Muscle of arm (tissue), 12 donors: ENCODE data around the gene GAS7. TPM values are rescaled to one million over a fixed set of nuclear protein-coding genes. Genes with fewer than 3 reads are reported as not detected.

Experiments used
- DNase-seq: peaks from one replicate; pipeline ENCODE4 v3.0.0-alpha.2; 2013
- polyA plus RNA-seq, 12 donors: library from polyadenylated mRNA; unstranded; fragments of 120-200 nt; gene quantifications; one replicate each; pipeline ENCODE4 v1.2.1, GENCODE V29; 2013; ENCODE audit not compliant: insufficient read length in 12 of 12

Gene GAS7
- polyA plus RNA-seq, 12 donors: 49.1 to 97.0 (median 61.1) TPM; not detected in 1

DNA sequence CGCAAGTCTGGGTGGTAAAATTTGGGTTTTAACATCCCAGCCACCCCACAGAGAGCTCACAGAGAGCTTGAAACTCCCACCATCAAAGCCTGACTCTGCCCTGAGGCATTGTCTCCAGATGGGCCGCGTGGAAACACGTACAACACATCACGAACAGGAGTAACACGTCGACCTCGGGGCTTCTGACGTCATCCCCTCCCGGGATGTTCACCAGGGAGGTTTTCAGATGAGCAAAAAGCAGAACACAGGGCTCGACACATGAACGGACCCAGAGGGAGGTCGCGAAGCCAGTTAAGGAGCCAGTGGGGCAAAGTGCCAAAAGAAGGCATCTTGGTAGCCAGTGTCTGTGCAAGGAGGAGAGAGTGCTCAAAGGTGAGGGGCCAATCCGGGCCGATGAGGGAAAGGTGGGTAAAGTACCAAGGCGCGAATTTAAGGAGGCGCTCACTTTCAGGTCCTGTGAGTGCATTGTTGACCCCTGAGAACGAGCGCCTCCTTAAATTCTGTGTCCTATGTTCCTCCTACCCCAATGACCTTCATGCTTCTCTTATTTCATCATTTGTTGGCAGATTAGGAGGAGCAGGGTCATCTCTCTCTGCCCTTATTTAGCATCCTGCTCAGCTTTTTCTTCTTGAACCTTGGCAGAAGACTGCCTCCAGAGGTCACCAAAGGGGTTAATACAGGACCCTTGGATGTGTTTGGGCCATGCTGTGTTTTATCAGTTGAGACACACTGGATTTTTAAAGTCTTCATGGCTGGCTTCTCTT lies 298.9 kb downstream of the GAS7 start:
- DNase-seq: no peak

GRCh38 chr17:9898812-9899211 lies 299.6 kb downstream of the GAS7 start:
- DNase-seq: no peak

DNA sequence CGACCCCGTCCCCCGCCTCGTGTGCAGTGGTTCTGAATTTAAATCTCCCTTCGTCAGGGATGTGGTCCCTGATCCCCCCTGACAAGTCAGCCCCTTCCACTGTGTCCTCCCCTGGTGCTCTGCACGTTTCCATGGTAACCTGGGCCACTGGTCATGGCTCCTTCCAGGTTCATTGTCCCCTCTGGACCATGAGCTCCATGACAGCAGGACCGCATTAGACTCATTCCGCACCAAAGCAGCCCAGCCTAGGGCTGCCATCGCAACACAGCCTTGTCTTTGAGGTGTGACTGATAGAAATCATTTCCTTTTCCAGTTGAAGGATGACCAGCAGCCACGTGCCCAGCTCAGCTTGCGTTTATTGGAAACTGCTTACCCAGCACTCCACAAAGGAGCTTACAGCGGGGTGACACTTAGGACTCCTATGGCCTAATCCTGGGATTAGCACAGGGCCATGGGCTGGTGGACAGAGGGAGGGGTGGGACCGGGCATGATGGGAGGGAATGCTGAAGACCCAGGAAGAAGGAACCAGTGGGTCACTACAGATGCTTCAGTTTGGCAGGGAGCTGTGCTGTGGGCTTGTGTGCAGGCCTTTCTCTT lies 300.9 kb downstream of the GAS7 start:
- no peak for DNase-seq

DNA sequence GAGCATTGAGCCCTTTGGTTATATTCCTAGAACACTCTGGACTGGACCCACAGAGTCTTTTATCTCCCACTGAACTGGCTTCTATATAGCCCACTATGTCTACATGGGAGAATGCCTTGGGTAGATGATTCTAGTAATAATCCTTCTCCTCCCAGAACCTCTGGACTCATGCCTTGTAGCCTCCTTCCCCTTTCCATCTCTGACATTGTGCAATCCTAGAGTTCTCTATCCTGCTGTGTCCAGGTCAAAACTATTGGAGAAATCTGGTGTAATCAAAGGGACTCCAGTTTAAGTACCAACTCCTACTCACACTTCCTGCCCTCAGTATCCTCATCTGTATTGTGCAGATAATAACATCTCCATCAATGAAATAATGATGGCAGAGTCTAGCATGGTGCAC lies 302.5 kb downstream of the GAS7 start:
- DNase-seq: no peak

GRCh38 chr17:9894231-9894630 lies 304.2 kb downstream of the GAS7 start:
- DNase-seq: no peak

DNA sequence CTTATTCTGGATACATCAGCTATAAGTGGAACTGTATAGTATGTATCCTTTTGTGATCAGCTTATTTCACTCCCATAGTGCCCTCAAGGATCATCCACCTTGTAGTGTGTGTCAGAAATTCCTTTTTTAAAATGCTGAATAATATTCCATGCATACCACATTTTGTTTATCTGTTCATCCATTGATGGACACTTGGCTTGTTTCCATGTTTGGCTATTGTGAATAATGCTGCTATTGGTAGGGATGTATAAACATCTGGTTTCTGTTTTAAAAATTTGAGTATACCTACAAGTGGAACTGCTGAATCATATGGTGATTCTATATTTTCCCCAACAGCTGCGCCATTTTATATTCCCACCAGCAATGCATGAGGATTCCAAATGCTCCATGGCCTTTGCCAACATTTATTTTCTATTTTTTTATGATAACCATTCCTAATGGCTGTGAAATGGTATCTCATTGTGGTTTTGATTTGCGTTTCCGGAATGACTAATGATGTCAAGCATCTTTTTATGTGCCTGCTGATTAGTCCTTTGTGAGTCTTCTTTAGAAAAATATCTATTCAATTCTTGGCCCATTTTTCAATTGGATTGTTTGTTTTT lies 304.9 kb downstream of the GAS7 start:
- no peak for DNase-seq

GRCh38 chr17:9890124-9890523 lies 308.3 kb downstream of the GAS7 start:
- no peak for DNase-seq

- DNase-seq: no peak
Measured at GRCh38 chr17:9887508-9887907, 310.9 kb downstream of the GAS7 start.

GRCh38 chr17:9886141-9886930 lies 312.1 kb downstream of the GAS7 start:
- no peak for DNase-seq

- DNase-seq: no peak
Measured at GRCh38 chr17:9883451-9883850, 315.0 kb downstream of the GAS7 start.

- DNase-seq: no peak
Measured at GRCh38 chr17:9880582-9880999, 317.8 kb downstream of the GAS7 start.

GRCh38 chr17:9878786-9879525 lies 319.4 kb downstream of the GAS7 start:
- no peak for DNase-seq

GRCh38 chr17:9878356-9878755 lies 320.1 kb downstream of the GAS7 start:
- no peak for DNase-seq

GRCh38 chr17:9875441-9875840 lies 323.0 kb downstream of the GAS7 start:
- DNase-seq: no peak

- DNase-seq: no peak
Measured at GRCh38 chr17:9874722-9875121, 323.7 kb downstream of the GAS7 start.

- DNase-seq: no peak
Measured at GRCh38 chr17:9872852-9873251, 325.6 kb downstream of the GAS7 start.

DNA sequence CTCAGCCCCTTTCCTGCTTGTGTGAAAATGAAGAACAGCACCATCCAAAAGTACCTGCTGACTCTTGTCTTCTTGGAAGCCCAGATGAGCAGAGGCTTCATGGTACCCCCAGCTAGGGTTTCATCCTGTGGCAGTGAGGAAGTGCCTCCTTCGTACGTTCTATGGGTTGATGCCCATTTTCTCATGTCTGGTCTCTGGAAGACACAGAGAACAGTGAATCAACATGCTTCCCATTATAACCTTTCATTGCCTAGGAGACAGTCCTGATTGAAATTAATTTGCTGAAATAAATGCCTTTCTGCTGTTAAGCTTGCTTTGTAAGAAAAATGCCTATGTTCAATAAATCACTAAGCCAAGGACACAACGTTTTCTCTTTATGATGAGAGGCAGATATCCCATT lies 329.9 kb downstream of the GAS7 start:
- no peak for DNase-seq

DNA sequence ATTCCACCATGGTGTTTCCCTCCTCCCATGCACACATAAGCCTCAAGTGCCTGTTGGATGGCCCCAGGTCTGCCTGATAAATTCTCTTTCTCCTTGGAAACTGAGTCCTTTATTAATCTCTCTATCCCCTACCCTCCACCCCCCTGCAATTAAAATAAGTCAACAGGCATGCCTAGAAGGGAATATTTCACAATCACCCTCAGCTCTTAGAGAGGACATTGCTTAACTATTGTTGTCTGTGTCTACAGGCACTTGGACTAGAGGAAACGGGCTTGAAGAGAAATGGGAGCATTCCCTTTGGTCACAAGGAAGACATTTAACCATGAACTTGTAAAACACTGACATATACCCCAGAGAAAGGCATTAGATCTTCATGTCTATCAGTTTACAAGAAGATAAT lies 332.8 kb downstream of the GAS7 start:
- DNase-seq: no peak

DNA sequence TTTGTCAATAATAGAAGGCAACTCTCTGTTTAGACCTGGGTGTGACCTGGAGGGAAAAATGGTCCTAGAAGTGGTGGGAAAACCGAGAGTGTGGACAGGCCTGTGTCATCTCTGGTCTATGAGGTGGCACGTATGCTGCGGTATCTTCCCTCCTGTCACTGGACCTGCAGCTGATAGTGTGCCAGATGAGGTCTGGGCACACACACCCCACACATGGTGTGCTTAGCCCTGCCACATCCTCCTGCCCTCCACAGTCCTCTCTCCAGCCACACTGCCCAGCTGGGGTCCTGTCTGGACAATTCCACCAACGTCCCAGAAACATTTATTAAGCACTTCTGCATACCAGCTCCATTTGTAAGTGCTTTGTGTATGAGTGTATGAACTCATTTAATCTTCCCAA lies 335.5 kb downstream of the GAS7 start:
- DNase-seq: no peak

DNA sequence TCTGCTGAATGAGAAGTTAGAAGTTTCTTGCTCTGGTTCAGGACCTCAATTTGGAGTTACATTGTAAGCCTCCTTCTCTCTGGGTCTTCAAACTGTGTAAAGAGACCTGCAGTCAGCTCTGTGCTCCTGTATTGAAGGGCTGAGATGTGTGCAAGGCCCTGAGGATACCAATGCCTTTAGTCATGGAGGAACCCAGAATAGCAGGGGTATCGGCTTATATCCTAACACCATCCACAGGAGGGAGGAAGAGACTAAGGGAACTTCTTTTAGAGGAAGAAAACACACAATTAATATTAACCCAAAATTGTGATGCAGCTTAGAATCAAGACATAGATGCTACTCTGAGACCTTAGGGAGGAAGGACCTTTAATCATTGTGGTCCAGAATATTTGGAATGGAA lies 336.2 kb downstream of the GAS7 start:
- no peak for DNase-seq

GRCh38 chr17:9860851-9861250 lies 337.6 kb downstream of the GAS7 start:
- DNase-seq: no peak
